ENCODE measurements around the gene AMPD2.
"Not testable (repeated sequence)": the region's sequence is repeated elsewhere in the genome, so short reads cannot be mapped to it uniquely, and the experiment has no call there.

DNA sequence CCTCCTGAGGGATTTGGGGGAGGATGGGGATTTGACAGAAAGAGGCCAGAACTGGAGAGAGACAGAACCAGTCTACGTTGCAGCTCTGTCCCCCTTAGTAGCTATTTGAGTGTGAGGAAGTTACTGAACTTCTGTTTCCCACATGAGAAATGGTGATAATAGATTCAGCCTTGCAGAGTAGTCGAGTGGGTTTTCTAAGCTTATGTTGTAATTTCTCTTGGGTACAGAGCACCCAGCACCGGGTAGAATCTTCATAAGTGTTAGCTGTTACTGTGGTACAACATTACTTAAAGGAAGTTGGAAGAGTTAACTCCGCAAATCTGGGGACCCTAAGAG lies 41.0 kb downstream of the AMPD2 start:
- TF ChIP-seq, protein P1, sequence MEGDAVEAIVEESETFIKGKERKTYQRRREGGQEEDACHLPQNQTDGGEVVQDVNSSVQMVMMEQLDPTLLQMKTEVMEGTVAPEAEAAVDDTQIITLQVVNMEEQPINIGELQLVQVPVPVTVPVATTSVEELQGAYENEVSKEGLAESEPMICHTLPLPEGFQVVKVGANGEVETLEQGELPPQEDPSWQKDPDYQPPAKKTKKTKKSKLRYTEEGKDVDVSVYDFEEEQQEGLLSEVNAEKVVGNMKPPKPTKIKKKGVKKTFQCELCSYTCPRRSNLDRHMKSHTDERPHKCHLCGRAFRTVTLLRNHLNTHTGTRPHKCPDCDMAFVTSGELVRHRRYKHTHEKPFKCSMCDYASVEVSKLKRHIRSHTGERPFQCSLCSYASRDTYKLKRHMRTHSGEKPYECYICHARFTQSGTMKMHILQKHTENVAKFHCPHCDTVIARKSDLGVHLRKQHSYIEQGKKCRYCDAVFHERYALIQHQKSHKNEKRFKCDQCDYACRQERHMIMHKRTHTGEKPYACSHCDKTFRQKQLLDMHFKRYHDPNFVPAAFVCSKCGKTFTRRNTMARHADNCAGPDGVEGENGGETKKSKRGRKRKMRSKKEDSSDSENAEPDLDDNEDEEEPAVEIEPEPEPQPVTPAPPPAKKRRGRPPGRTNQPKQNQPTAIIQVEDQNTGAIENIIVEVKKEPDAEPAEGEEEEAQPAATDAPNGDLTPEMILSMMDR (IDR thresholded peaks at IDR 0.05 in 8 of 11, conservative IDR thresholded peaks at IDR 0.05 in 3 of 11), result not testable (repeated sequence)
- TF ChIP-seq POLR2A (IDR thresholded peaks at IDR 0.05), result not testable (repeated sequence)

Measured in spleen (tissue), 7 donors.